Psoas muscle (tissue), 8 donors: ENCODE results near the gene SIRT6. TPM values are rescaled to one million over a fixed set of nuclear protein-coding genes. Genes with fewer than 3 reads are reported as not detected.
"Not testable (repeated sequence)": the region's sequence is repeated elsewhere in the genome, so short reads cannot be mapped to it uniquely, and the experiment has no call there.

Experiments used
- ATAC-seq, 4 donors: fragments of 200-7000 bp; cut with Tn5 transposase; one replicate each; pipeline ENCODE4 v1.9.1; 2020; ENCODE audit warnings: moderate library complexity in 3 of 4, mild to moderate bottlenecking in 2 of 4
- DNase-seq, 2 donors: peaks; one replicate each; pipeline ENCODE4 v3.0.0-alpha.2; 2020
- H3K27ac ChIP-seq: fragments of 200-600 bp; one replicate; pipeline ENCODE4 v1.8.0; 2022
- H3K27me3 ChIP-seq, 3 donors: fragments of 200-600 bp in 1 of 3; one replicate each; pipeline versions ENCODE4 v1.6.1 to v1.8.0; 2013 to 2022; ENCODE audit warnings: low read length in 2 of 3, mild to moderate bottlenecking in 2 of 3, moderate library complexity in 1 of 3; ENCODE audit not compliant: insufficient read depth in 3 of 3
- H3K36me3 ChIP-seq, 2 donors: fragments of 200-600 bp in 1 of 2; one replicate each; pipeline versions ENCODE4 v1.6.1 to v1.8.0; 2013 to 2022; ENCODE audit warnings: low read depth in 1 of 2, mild to moderate bottlenecking in 1 of 2, moderate library complexity in 1 of 2; ENCODE audit not compliant: insufficient read depth in 1 of 2
- H3K4me1 ChIP-seq: fragments of 200-600 bp; one replicate; pipeline ENCODE4 v1.8.0; 2022
- H3K4me3 ChIP-seq: fragments of 200-600 bp; one replicate; pipeline ENCODE4 v1.8.0; 2022; ENCODE audit warnings: mild to moderate bottlenecking
- H3K9me3 ChIP-seq: fragments of 200-600 bp; one replicate; pipeline ENCODE4 v1.8.0; 2022
- WGBS, 3 donors: extraction: QIAGEN DNeasy Blood & Tissue Kit; methylation state at CpG; one replicate each; pipeline versions ENCODE4 v1.1.6 to v1.1.7; 2013; 5-methylcytosine and 5-hydroxymethylcytosine counted together
- intact Hi-C, 2 donors: fragments of 100-400 bp; cut with DNase I; formaldehyde crosslinking; loops; one replicate each; pipeline versions ENCODE4 v1.11.0 to v1.14.2; 2022
- polyA plus RNA-seq, 3 donors: library from polyadenylated mRNA; stranded (reverse); fragments of 200-250 nt; gene quantifications; one replicate each; pipeline ENCODE4 v1.2.3, GENCODE V29; 2013
- total RNA-seq, 4 donors: library from RNA; stranded (reverse); fragmentation: NEBNext Ultra II Directional in 2 of 4; extraction: Animal tissue kit (Norgen Biotek cat#: 25700) in 2 of 4; gene quantifications; one replicate each; pipeline versions ENCODE4 v1.2.1 to v1.2.4, GENCODE V29; 2021 to 2023
- TF ChIP-seq, protein P1 (sequence below): fragments of 200-600 bp; IDR thresholded peaks from one replicate; pipeline ENCODE4 v1.8.0; 2022; ENCODE audit warnings: antibody characterized with exemption
- donor health status: healthy with polysubstance abuse.
- donor health status: DM: no; HTN: no; CAD: no; lungs with moderate emphysema.
- donor health status: Bipolar disorder and iron deficiency.
- donor health status: healthy.
- donor health status: DM: yes; HTN: yes; CAD: no.
- donor health status: DM: no; HTN: no; CAD: no.
- donor health status: DM: no; HTN: no; CAD: no.
- donor health status: DM: yes; HTN: yes; CAD: no.

SIRT6 gene
- total and polyA plus RNA-seq, 7 donors, result 8.4 to 23.5 (median 13.1) TPM

GRCh38 chr19:4197228-4197624, 14.9 kb upstream of the SIRT6 start:
- H3K9me3 ChIP-seq, result no peaks in the 10 kb centered on the region
- 84 to 90% (median 87%) methylated on average over 5 of the region's 5 CpGs for WGBS, 3 donors
- ATAC-seq (no peak), DNase-seq (no peak)
- intact Hi-C loops, result no loop called here
- H3K27ac ChIP-seq, result no peak overlapping the region
- no peak overlapping the region for H3K4me3 ChIP-seq
- no peaks in the 10 kb centered on the region for H3K36me3 ChIP-seq
- peaks cover 0 to 64% (median 22%) of the 10 kb centered on the region in 3 donors for H3K27me3 ChIP-seq
- no peaks in the 10 kb centered on the region for H3K4me1 ChIP-seq
- TF ChIP-seq, protein P1, sequence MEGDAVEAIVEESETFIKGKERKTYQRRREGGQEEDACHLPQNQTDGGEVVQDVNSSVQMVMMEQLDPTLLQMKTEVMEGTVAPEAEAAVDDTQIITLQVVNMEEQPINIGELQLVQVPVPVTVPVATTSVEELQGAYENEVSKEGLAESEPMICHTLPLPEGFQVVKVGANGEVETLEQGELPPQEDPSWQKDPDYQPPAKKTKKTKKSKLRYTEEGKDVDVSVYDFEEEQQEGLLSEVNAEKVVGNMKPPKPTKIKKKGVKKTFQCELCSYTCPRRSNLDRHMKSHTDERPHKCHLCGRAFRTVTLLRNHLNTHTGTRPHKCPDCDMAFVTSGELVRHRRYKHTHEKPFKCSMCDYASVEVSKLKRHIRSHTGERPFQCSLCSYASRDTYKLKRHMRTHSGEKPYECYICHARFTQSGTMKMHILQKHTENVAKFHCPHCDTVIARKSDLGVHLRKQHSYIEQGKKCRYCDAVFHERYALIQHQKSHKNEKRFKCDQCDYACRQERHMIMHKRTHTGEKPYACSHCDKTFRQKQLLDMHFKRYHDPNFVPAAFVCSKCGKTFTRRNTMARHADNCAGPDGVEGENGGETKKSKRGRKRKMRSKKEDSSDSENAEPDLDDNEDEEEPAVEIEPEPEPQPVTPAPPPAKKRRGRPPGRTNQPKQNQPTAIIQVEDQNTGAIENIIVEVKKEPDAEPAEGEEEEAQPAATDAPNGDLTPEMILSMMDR, result no peak

GRCh38 chr19:4196587-4197148, 14.3 kb upstream of the SIRT6 start:
- no peaks in the 10 kb centered on the region for H3K9me3 ChIP-seq
- H3K27me3 ChIP-seq, result peaks cover 0 to 64% (median 22%) of the 10 kb centered on the region in 3 donors
- WGBS, 3 donors, result 82 to 86% (median 83%) methylated on average over 22 of the region's 22 CpGs
- DNase-seq, result no peak
- H3K4me3 ChIP-seq, result no peak overlapping the region
- H3K4me1 ChIP-seq, result no peaks in the 10 kb centered on the region
- intact Hi-C loops, result no loop called here
- H3K27ac ChIP-seq, result no peak overlapping the region
- TF ChIP-seq, protein P1, result no peak
- ATAC-seq, result no peak
- no peaks in the 10 kb centered on the region for H3K36me3 ChIP-seq

DNA sequence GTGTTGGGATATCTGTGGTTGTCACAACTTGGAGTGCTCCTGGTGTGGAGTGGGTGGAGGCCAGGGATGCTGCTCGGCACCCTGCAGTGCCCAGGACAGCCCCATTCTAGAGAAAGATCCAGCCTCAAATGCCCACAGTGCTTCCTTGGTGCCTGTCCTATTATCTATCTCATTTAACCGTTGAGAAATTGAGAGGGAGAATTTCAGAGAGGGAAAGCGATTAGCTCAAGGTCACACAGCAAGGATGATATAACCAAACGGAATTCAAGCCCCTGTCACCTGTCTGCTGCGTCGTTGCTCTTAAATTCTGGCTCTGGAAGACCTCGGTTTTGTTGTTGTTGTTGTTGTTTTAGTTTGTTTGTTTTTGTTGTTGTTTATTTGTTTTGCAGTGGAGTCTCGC, 13.6 kb upstream of the SIRT6 start:
- Histone ChIP-seq H3K27ac (no peak overlapping the region), H3K9me3 (no peaks in the 10 kb centered on the region), H3K4me1 (no peaks in the 10 kb centered on the region), H3K27me3 (peaks cover 0 to 63% (median 22%) of the 10 kb centered on the region in 3 donors), H3K36me3 (no peaks in the 10 kb centered on the region), H3K4me3 (no peak overlapping the region)
- DNase-seq (no peak), ATAC-seq (no peak)
- TF ChIP-seq, protein P1, result no peak
- WGBS, 3 donors, result 78 to 81% (median 78%) methylated on average over 8 of the region's 8 CpGs
- intact Hi-C loops, result no loop called here

- ATAC-seq (no peak), DNase-seq (no peak)
- Histone ChIP-seq H3K27me3 (peaks cover 0 to 51% (median 18%) of the 10 kb centered on the region in 3 donors), H3K4me1 (no peaks in the 10 kb centered on the region), H3K9me3 (no peaks in the 10 kb centered on the region), H3K27ac (no peak overlapping the region), H3K4me3 (no peak overlapping the region), H3K36me3 (no peaks in the 10 kb centered on the region)
- TF ChIP-seq, protein P1, result no peak
- intact Hi-C loops, result no loop called here
- WGBS, 3 donors, result 47 to 56% (median 53%) methylated on average over 7 of the region's 7 CpGs
These were observed 12.0 kb upstream of the SIRT6 start for GRCh38 chr19:4194353-4194752.

- intact Hi-C loops, DNase-seq, H3K9me3 ChIP-seq, H3K36me3 ChIP-seq, H3K4me3 ChIP-seq, H3K27ac ChIP-seq, ATAC-seq, H3K4me1 ChIP-seq: not testable (repeated sequence)
- 89 to 96% (median 94%) methylated on average over 3 of the region's 3 CpGs for WGBS, 3 donors
- H3K27me3 ChIP-seq, result peaks cover 0 to 33% (median 13%) of the 10 kb centered on the region in 3 donors
These were observed 10.2 kb upstream of the SIRT6 start for GRCh38 chr19:4192537-4192936.
